GM23338 (cell line): ENCODE results near the gene PTPRC. TPM values are rescaled to one million over a fixed set of nuclear protein-coding genes. Genes with fewer than 3 reads are reported as not detected.

Source experiments
- ATAC-seq: fragments of 200-7000 bp; cut with Tn5 transposase; 3 replicates; pipeline ENCODE4 v1.9.1; 2020
- DNase-seq: peaks from one replicate; pipeline ENCODE4 v3.0.0-alpha.2; 2015; ENCODE audit warnings: low spot score
- H2AFZ ChIP-seq: fragments of 200-600 bp; sonication (generic); 2 replicates; pipeline ENCODE4 v1.8.0; 2016; ENCODE audit warnings: antibody characterized with exemption, mild to moderate bottlenecking, moderate library complexity
- H3F3A ChIP-seq: fragments of 200-600 bp; sonication (generic); replicated peaks from 2 replicates; pipeline ENCODE4 v1.8.0; 2017; ENCODE audit warnings: antibody characterized with exemption, mixed run types, low read depth
- H3K27ac ChIP-seq: fragments of 200-600 bp; sonication (generic); 2 replicates; pipeline ENCODE4 v1.6.1; 2016; ENCODE audit warnings: low read depth
- H3K27me3 ChIP-seq: fragments of 200-600 bp; sonication (generic); 2 replicates; pipeline ENCODE4 v1.8.0; 2016; ENCODE audit warnings: mild to moderate bottlenecking, mixed run types, moderate library complexity; ENCODE audit not compliant: insufficient read depth
- H3K36me3 ChIP-seq: fragments of 200-600 bp; sonication (generic); 2 replicates; pipeline ENCODE4 v1.8.0; 2016; ENCODE audit warnings: mild to moderate bottlenecking; ENCODE audit not compliant: insufficient read depth
- H3K4me1 ChIP-seq: fragments of 200-600 bp; sonication (generic); 2 replicates; pipeline ENCODE4 v1.8.0; 2016; ENCODE audit warnings: mild to moderate bottlenecking, moderate library complexity; ENCODE audit not compliant: insufficient read depth
- H3K4me2 ChIP-seq: fragments of 200-600 bp; sonication (generic); 2 replicates; pipeline ENCODE4 v1.7.1; 2017; ENCODE audit warnings: mixed run types
- H3K4me3 ChIP-seq: fragments of 200-600 bp; sonication (generic); 2 replicates; pipeline ENCODE4 v1.6.1; 2016; ENCODE audit warnings: mixed run types
- H3K79me2 ChIP-seq: fragments of 200-600 bp; sonication (generic); replicated peaks from 2 replicates; pipeline ENCODE4 v1.8.0; 2017; ENCODE audit warnings: mild to moderate bottlenecking; ENCODE audit not compliant: insufficient read depth
- H3K9me2 ChIP-seq: fragments of 200-600 bp; sonication (generic); 2 replicates; pipeline ENCODE4 v1.8.0; 2017; ENCODE audit not compliant: insufficient read depth
- H4K20me1 ChIP-seq: fragments of 200-600 bp; sonication (generic); replicated peaks from 2 replicates; pipeline ENCODE4 v1.8.0; 2017; ENCODE audit warnings: mild to moderate bottlenecking; ENCODE audit not compliant: insufficient read depth
- H3K27ac Mint-ChIP-seq: 2 replicates; pipeline ENCODE4 v1.8.0; 2020; ENCODE audit warnings: inconsistent platforms, mild to moderate bottlenecking, moderate library complexity, mixed read lengths
- H3K27me3 Mint-ChIP-seq: 3 replicates; pipeline ENCODE4 v1.8.0; 2022; ENCODE audit warnings: low read depth, mild to moderate bottlenecking, moderate library complexity, mixed read lengths, inconsistent platforms; ENCODE audit not compliant: insufficient read depth, poor library complexity
- H3K36me3 Mint-ChIP-seq: 3 replicates; pipeline ENCODE4 v1.8.0; 2021; ENCODE audit warnings: low read depth, mild to moderate bottlenecking, inconsistent platforms, moderate library complexity, mixed read lengths
- H3K4me1 Mint-ChIP-seq: 3 replicates; pipeline ENCODE4 v1.8.0; 2020; ENCODE audit warnings: mild to moderate bottlenecking, inconsistent platforms, mixed read lengths
- H3K4me3 Mint-ChIP-seq: 3 replicates; pipeline ENCODE4 v1.8.0; 2021; ENCODE audit warnings: moderate library complexity, mild to moderate bottlenecking, inconsistent platforms, mixed read lengths
- H3K9me3 Mint-ChIP-seq: 3 replicates; pipeline ENCODE4 v1.8.0; 2020; ENCODE audit warnings: moderate library complexity, mild to moderate bottlenecking, inconsistent platforms, mixed read lengths
- CREB1 ChIP-seq: fragments of 250-450 bp; sonication (Bioruptor Pico); IDR thresholded peaks from 2 replicates; pipeline ENCODE4 v1.5.0; 2020; ENCODE audit warnings: low read depth, mild to moderate bottlenecking, moderate library complexity
- CTCF ChIP-seq, 2 experiments: fragments of 200-600 bp in 1 of 2; sonication (generic) in 1 of 2; conservative IDR thresholded peaks; 2 replicates each; pipeline versions ENCODE4 v1.5.1 to v1.6.1; 2016 to 2017; ENCODE audit warnings: antibody characterized with exemption in 2 of 2, low read depth in 2 of 2, mild to moderate bottlenecking in 2 of 2, moderate library complexity in 1 of 2
- ETS1 ChIP-seq: IDR thresholded peaks from 2 replicates; pipeline ENCODE4 v1.6.1; 2016; ENCODE audit warnings: antibody characterized with exemption
- EZH2phosphoT487 ChIP-seq: fragments of 200-600 bp; sonication (generic); IDR thresholded peaks from one replicate; pipeline ENCODE4 v1.8.1; 2018; ENCODE audit warnings: antibody characterized with exemption; ENCODE audit not compliant: unreplicated experiment
- JUNB ChIP-seq: IDR thresholded peaks from one replicate; pipeline ENCODE4 v1.6.1; 2016; ENCODE audit warnings: antibody characterized with exemption; ENCODE audit not compliant: unreplicated experiment
- POLR2AphosphoS5 ChIP-seq: IDR thresholded peaks from 2 replicates; pipeline ENCODE4 v1.6.1; 2016; ENCODE audit warnings: antibody characterized with exemption, low read depth
- STAT1 ChIP-seq: IDR thresholded peaks from one replicate; pipeline ENCODE4 v1.6.1; 2016; ENCODE audit warnings: antibody characterized with exemption; ENCODE audit not compliant: unreplicated experiment
- ZNF114 ChIP-seq: fragments of 250-450 bp; sonication (Bioruptor Pico); IDR thresholded peaks from 2 replicates; pipeline ENCODE4 v1.5.0; 2020; ENCODE audit warnings: mild to moderate bottlenecking, moderate library complexity
- ZNF331 ChIP-seq: fragments of 250-450 bp; sonication (Bioruptor Pico); IDR thresholded peaks from 2 replicates; pipeline ENCODE4 v1.5.0; 2020; ENCODE audit warnings: low read depth, mild to moderate bottlenecking, moderate library complexity
- ZNF462 ChIP-seq: fragments of 250-450 bp; sonication (Bioruptor Pico); IDR thresholded peaks from 2 replicates; pipeline ENCODE4 v1.5.0; 2020; ENCODE audit warnings: mild to moderate bottlenecking, moderate library complexity
- polyA plus RNA-seq: library from polyadenylated mRNA; unstranded; fragments of >200 nt; fragmentation: Nextera tagmentation; extraction: Ambion mirVana; gene quantifications from 2 replicates; pipeline ENCODE4 v1.2.1, GENCODE V29; 2016
- total RNA-seq: library from RNA; depleted of rRNA; stranded (reverse); fragments of >200 nt; shearing (Covaris generic); gene quantifications from 2 replicates; pipeline ENCODE4 v1.2.3, GENCODE V29; 2014

PTPRC gene
- total and polyA plus RNA-seq, 2 experiments from 2014 or later, result 0.10 to 0.52 TPM

- no peak for TF ChIP-seq ZNF462 (CRISPR knock-in tag)
- no peak for TF ChIP-seq ZNF114 (CRISPR knock-in tag)
- TF ChIP-seq ETS1, result no peak
Observed at GRCh38 chr1:198725090-198725489, 86.2 kb downstream of the PTPRC start (continued).

GRCh38 chr1:198726455-198726854, 87.6 kb downstream of the PTPRC start:
- Histone ChIP-seq H3K27ac (no peak overlapping the region), H4K20me1 (no peaks in the 10 kb centered on the region), H2AFZ (no peak overlapping the region), H3K27me3 (no peaks in the 10 kb centered on the region), H3K79me2 (no peaks in the 10 kb centered on the region), H3K4me3 (no peak overlapping the region), H3K36me3 (no peaks in the 10 kb centered on the region), H3K4me1 (peaks cover 30% of the 10 kb centered on the region), H3F3A (no peaks in the 10 kb centered on the region), H3K9me2 (no peaks in the 10 kb centered on the region), H3K4me2 (no peak overlapping the region)
- Mint-ChIP-seq H3K4me3 (no peak overlapping the region), H3K4me1 (peaks cover 27% of the 10 kb centered on the region), H3K27ac (no peak overlapping the region), H3K27me3 (peaks cover 1% of the 10 kb centered on the region), H3K9me3 (no peaks in the 10 kb centered on the region), H3K36me3 (no peaks in the 10 kb centered on the region)
- DNase-seq (no peak), ATAC-seq (no peak)
- TF ChIP-seq POLR2AphosphoS5, result no peak
- no peak for TF ChIP-seq EZH2phosphoT487
- TF ChIP-seq CTCF (conservative IDR thresholded peaks at IDR 0.05; ENCODE audit: low read depth in 2 of 2), result no peak
- no peak for TF ChIP-seq STAT1
- TF ChIP-seq CREB1, result no peak
- TF ChIP-seq JUNB, result no peak
- TF ChIP-seq ZNF331 (CRISPR knock-in tag), result no peak
